Astrocyte (in vitro differentiated cells and primary cell): ENCODE measurements around the gene ANKLE1. TPM values are rescaled to one million over a fixed set of nuclear protein-coding genes. Genes with fewer than 3 reads are reported as not detected.

ENCODE experiments used
- DNase-seq: peaks from one replicate; pipeline ENCODE4 v3.0.0-alpha.2; 2010; ENCODE audit warnings: low read depth
- FAIRE-seq: peaks from 2 replicates; lab custom pipeline; 2011; peaks lifted over from hg19 to GRCh38; lab: Jason Lieb, UNC
- H2AFZ ChIP-seq: 2 replicates; pipeline ENCODE4 v1.6.0; 2012; ENCODE audit warnings: low read depth, low read length, inconsistent platforms
- H3K27ac ChIP-seq: 2 replicates; pipeline ENCODE4 v1.5.1; 2011; ENCODE audit warnings: low read depth, low read length, inconsistent platforms
- H3K27me3 ChIP-seq: 2 replicates; pipeline ENCODE4 v1.6.0; 2011; ENCODE audit warnings: low read length, inconsistent platforms; ENCODE audit not compliant: insufficient read depth
- H3K36me3 ChIP-seq: 2 replicates; pipeline ENCODE4 v1.5.1; 2011; ENCODE audit warnings: low read length, inconsistent platforms; ENCODE audit not compliant: insufficient read depth
- H3K4me1 ChIP-seq: 2 replicates; pipeline ENCODE4 v1.5.1; 2011; ENCODE audit warnings: low read length, inconsistent platforms; ENCODE audit not compliant: insufficient read depth
- H3K4me2 ChIP-seq: 2 replicates; pipeline ENCODE4 v1.6.0; 2012; ENCODE audit warnings: low read length, inconsistent platforms
- H3K4me3 ChIP-seq: 2 replicates; pipeline ENCODE4 v1.5.1; 2011; ENCODE audit warnings: low read depth, mild to moderate bottlenecking, low read length, inconsistent platforms; ENCODE audit not compliant: insufficient read depth
- H3K79me2 ChIP-seq: 2 replicates; pipeline ENCODE4 v1.6.0; 2012; ENCODE audit warnings: mild to moderate bottlenecking, low read length, inconsistent platforms; ENCODE audit not compliant: insufficient read depth
- H3K9ac ChIP-seq: 2 replicates; pipeline ENCODE4 v1.6.0; 2012; ENCODE audit warnings: mild to moderate bottlenecking, low read length, inconsistent platforms
- H3K9me3 ChIP-seq: 2 replicates; pipeline ENCODE4 v1.5.1; 2012; ENCODE audit warnings: low read depth, mild to moderate bottlenecking, low read length, inconsistent platforms; ENCODE audit not compliant: insufficient read depth
- H4K20me1 ChIP-seq: 2 replicates; pipeline ENCODE4 v1.6.0; 2012; ENCODE audit warnings: low read length, inconsistent platforms; ENCODE audit not compliant: insufficient read depth
- H3K27ac Mint-ChIP-seq: one replicate; pipeline ENCODE4 v1.8.0; 2021; ENCODE audit warnings: mild to moderate bottlenecking, mixed read lengths; ENCODE audit not compliant: unreplicated experiment
- H3K27me3 Mint-ChIP-seq: one replicate; pipeline ENCODE4 v1.8.0; 2021; ENCODE audit warnings: low read depth, mixed read lengths; ENCODE audit not compliant: unreplicated experiment
- H3K36me3 Mint-ChIP-seq: one replicate; pipeline ENCODE4 v1.8.0; 2021; ENCODE audit warnings: low read depth, mixed read lengths; ENCODE audit not compliant: unreplicated experiment
- H3K4me1 Mint-ChIP-seq: one replicate; pipeline ENCODE4 v1.8.0; 2021; ENCODE audit warnings: low read depth, mixed read lengths; ENCODE audit not compliant: unreplicated experiment
- H3K4me3 Mint-ChIP-seq: one replicate; pipeline ENCODE4 v1.8.0; 2021; ENCODE audit warnings: mild to moderate bottlenecking, moderate library complexity, mixed read lengths; ENCODE audit not compliant: unreplicated experiment
- H3K9me3 Mint-ChIP-seq: one replicate; pipeline ENCODE4 v1.8.0; 2021; ENCODE audit warnings: mild to moderate bottlenecking, mixed read lengths; ENCODE audit not compliant: unreplicated experiment
- CTCF ChIP-seq: IDR thresholded peaks from 2 replicates; pipeline ENCODE4 v1.5.1; 2011; ENCODE audit warnings: low read depth, mild to moderate bottlenecking, inconsistent platforms, low read length, moderate library complexity; ENCODE audit not compliant: insufficient read depth
- EZH2 ChIP-seq: IDR thresholded peaks from 2 replicates; pipeline ENCODE4 v1.6.1; 2012; ENCODE audit warnings: mild to moderate bottlenecking, low read length, inconsistent platforms; ENCODE audit not compliant: insufficient read depth
- total RNA-seq: library from RNA; stranded (reverse); gene quantifications from 2 replicates; pipeline ENCODE4 v1.2.1, GENCODE V29; 2021

Gene ANKLE1
- total RNA-seq, 1 donor from 2014 or later, result 1.8 TPM

GRCh38 chr19:17334414-17335409, 53.0 kb downstream of the ANKLE1 start, which contains the start of gene ANO8:
ANO8 (minus strand) TSS chr19:17334855; CDS start chr19:17334670, 185 bp downstream.
- peak within 1 kb of the TSS; percentile 89 for H3K4me3 Mint-ChIP-seq
- Histone ChIP-seq H3K27ac (peak within 1 kb of the TSS; percentile 46), H3K4me2 (peak within 1 kb of the TSS; percentile 93), H3K79me2 (peaks cover 13% of the 10 kb centered on the region), H3K4me3 (peak within 1 kb of the TSS; percentile 78), H3K4me1 (peaks cover 19% of the 10 kb centered on the region), H3K9me3 (no peaks in the 10 kb centered on the region), H3K36me3 (no peaks in the 10 kb centered on the region), H3K27me3 (no peaks in the 10 kb centered on the region), H3K9ac (peak within 1 kb of the TSS; percentile 80), H2AFZ (peak within 1 kb of the TSS; percentile 94), H4K20me1 (no peaks in the 10 kb centered on the region)
- FAIRE-seq (no peak), DNase-seq (peak; percentile 100)
- no peaks in the 10 kb centered on the region for H3K9me3 Mint-ChIP-seq
- H3K27me3 Mint-ChIP-seq, result no peaks in the 10 kb centered on the region
- peaks cover 7% of the 10 kb centered on the region for H3K36me3 Mint-ChIP-seq
- H3K27ac Mint-ChIP-seq, result peak within 1 kb of the TSS; percentile 80
- TF ChIP-seq CTCF, result no peak
- H3K4me1 Mint-ChIP-seq, result peaks cover 3% of the 10 kb centered on the region

- H3K27me3 ChIP-seq, result no peaks in the 10 kb centered on the region
- no peaks in the 10 kb centered on the region for H3K36me3 ChIP-seq
- H3K4me2 ChIP-seq, result no peak overlapping the region
- H3K79me2 ChIP-seq, result peaks cover 13% of the 10 kb centered on the region
- peak overlapping the region; percentile 94 for H2AFZ ChIP-seq
- FAIRE-seq (no peak), DNase-seq (no peak)
- H3K27ac ChIP-seq, result no peak overlapping the region
- H3K36me3 Mint-ChIP-seq, result peaks cover 5% of the 10 kb centered on the region
- H3K9me3 Mint-ChIP-seq, result no peaks in the 10 kb centered on the region
- H3K4me1 Mint-ChIP-seq, result peaks cover 3% of the 10 kb centered on the region
- TF ChIP-seq CTCF (no peak), EZH2 (no peak)
- H3K27me3 Mint-ChIP-seq, result no peaks in the 10 kb centered on the region
- peaks cover 19% of the 10 kb centered on the region for H3K4me1 ChIP-seq
- no peaks in the 10 kb centered on the region for H4K20me1 ChIP-seq
- H3K9me3 ChIP-seq, result no peaks in the 10 kb centered on the region
- no peak overlapping the region for H3K9ac ChIP-seq
- H3K27ac Mint-ChIP-seq, result peak overlapping the region; percentile 41
- no peak overlapping the region for H3K4me3 ChIP-seq
- peak overlapping the region; percentile 89 for H3K4me3 Mint-ChIP-seq
Measured at GRCh38 chr19:17335575-17335974, 53.9 kb downstream of the ANKLE1 start.

Other genes with a start within 250 kb of the ANKLE1 start
- gene HAUS8, start 206.4 kb upstream of the ANKLE1 start, total RNA-seq, result 5.6 and 7.6 TPM in 2 replicates
- gene MYO9B, start 206.1 kb upstream of the ANKLE1 start, total RNA-seq, result 117 and 123 TPM in 2 replicates
- 19.2 and 19.8 TPM in 2 replicates for gene USE1, start 66.5 kb upstream of the ANKLE1 start, total RNA-seq
- 12.3 and 13.5 TPM in 2 replicates for gene OCEL1, start 55.7 kb upstream of the ANKLE1 start, total RNA-seq
- 63.5 and 72.8 TPM in 2 replicates for gene NR2F6, start 36.0 kb upstream of the ANKLE1 start, total RNA-seq
- 0.27 TPM in 1 of 2 replicates, not detected in the other for gene USHBP1, start 17.2 kb upstream of the ANKLE1 start, total RNA-seq
- 112 and 115 TPM in 2 replicates for gene BABAM1, start 14.5 kb upstream of the ANKLE1 start, total RNA-seq
- 8.5 and 9.4 TPM in 2 replicates for gene ABHD8, start 21.5 kb downstream of the ANKLE1 start, total RNA-seq
- 64.8 and 65.1 TPM in 2 replicates for gene MRPL34, start 24.0 kb downstream of the ANKLE1 start, total RNA-seq
- 115 and 123 TPM in 2 replicates for gene DDA1, start 27.7 kb downstream of the ANKLE1 start, total RNA-seq
- 8.1 and 9.0 TPM in 2 replicates for gene ANO8, start 53.0 kb downstream of the ANKLE1 start, total RNA-seq
- gene GTPBP3, start 55.7 kb downstream of the ANKLE1 start, total RNA-seq, result 21.4 and 21.7 TPM in 2 replicates
- 0.77 and 0.95 TPM in 2 replicates for gene PLVAP, start 95.4 kb downstream of the ANKLE1 start, total RNA-seq
- gene CCDC194, start 112.3 kb downstream of the ANKLE1 start, total RNA-seq, result 14.1 and 15.5 TPM in 2 replicates
- gene BST2, start 123.7 kb downstream of the ANKLE1 start, total RNA-seq, result 301 and 376 TPM in 2 replicates
- gene MVB12A, start 138.1 kb downstream of the ANKLE1 start, total RNA-seq, result 41.0 and 50.1 TPM in 2 replicates
- gene TMEM221, start 166.8 kb downstream of the ANKLE1 start, total RNA-seq, result 0.19 and 0.23 TPM in 2 replicates
- not detected in 2 replicates for gene NXNL1, start 179.0 kb downstream of the ANKLE1 start, total RNA-seq
- 9.5 and 10.5 TPM in 2 replicates for gene SLC27A1, start 188.6 kb downstream of the ANKLE1 start, total RNA-seq
- gene PGLS, start 229.7 kb downstream of the ANKLE1 start, total RNA-seq, result 102 and 109 TPM in 2 replicates